H4 (cell line): Measurements from ENCODE around the gene ASAP2. TPM values are rescaled to one million over a fixed set of nuclear protein-coding genes. Genes with fewer than 3 reads are reported as not detected.

Experiments
- DNase-seq: peaks from one replicate; pipeline ENCODE4 v3.0.0-alpha.2; 2015; ENCODE audit warnings: low spot score
- total RNA-seq: library from RNA; depleted of rRNA; stranded (reverse); fragments of >200 nt; shearing (Covaris generic); gene quantifications from 2 replicates; pipeline ENCODE4 v1.2.3, GENCODE V29; 2014

ASAP2 gene
- total RNA-seq, 1 experiment from 2014 or later = 10.4 TPM

DNA sequence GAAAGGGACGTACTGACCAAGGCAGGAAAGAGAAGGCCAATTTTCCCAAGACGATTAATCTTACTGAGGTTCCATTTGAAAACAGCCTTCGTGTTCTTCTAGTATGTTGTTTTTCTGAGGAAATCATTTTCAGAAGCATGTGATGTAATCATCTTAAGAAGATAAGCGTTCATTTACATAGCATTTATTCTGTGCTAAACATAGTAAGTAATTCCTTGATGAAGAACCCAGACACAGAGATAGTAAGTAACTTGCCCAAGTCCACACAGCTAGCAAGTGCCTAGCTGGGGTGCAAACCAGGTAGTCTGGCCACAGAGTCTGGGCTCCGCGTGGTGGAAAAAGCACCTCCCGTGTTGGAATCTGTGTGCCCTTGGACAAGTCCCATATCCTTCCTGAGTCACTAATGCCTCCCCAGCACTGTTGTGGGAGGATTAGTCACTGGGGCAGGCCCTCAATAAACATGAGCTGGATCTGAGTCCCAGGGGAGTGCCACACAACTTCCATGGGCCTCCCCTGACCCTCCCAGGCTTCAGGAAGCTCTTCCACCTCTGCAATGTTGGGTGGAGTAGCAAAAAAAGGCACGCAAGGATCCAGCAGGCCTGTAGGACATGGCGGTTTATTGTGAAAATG lies 26.9 kb upstream of the ASAP2 start:
- DNase-seq = peak; percentile 65

DNA sequence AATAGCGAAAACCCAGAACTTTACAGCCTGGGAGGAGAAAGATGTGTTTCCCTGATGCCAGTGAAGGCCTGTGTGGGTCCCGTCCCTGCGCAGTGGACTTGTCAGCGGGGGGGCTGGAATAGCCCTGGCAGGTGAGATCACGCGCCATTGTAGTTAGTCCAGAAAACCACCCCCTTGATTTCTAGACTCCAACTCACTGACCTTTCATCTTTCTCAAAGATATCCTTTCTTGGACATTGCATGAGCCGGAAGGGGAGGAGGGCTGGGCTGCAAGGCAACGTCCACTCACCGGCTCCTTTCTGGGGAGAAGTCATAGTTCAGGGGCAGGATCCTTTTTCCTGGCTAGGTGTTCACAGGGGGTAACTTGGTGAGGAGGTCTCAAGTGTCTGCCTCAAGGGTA lies 22.3 kb upstream of the ASAP2 start:
- no peak for DNase-seq

DNA sequence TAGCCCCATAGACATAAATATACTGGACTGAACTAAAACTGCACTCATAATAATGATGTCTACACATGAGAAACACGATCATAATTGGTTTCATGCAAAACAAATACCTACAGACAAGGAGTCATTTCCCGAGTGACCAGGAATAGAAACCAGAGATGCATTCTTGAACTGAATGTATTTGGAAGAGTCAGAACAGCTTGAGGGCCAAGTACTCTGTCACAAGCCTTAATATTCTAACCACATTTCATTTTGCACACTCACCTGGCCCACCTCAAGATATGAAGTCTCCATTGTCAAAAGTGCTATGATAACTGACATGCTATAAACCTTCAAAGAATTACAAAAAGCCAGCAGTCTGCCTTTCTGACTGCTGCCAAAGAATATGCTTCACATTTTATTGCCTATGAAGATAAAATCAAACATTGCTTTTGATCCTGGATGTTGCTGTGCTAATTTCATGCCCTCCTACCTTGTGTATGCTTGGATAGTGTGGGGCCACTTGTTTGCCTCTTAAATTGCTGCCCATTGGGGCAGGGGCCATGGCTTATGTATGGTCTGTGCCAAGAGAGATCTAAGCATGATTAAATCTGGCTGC lies 18.9 kb upstream of the ASAP2 start:
- no peak for DNase-seq

DNA sequence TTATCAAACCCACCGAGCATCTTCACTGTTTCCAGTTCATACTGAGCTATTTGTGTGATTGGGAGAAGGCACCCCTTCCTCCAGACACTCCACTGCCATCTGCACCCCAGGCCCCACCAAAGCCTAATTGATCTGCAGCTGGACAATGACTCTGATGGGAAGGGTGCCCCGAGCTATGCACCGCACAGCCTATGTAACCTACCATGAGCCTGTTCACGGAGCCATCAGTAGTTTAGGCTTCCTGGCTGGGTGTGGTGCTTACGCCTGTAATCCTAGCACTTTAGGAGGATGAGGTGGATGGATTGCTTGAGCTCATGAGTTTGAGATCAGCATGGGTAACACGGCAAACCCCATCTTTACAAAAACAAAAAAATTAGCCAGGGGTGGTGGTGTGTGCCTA lies 17.8 kb upstream of the ASAP2 start:
- DNase-seq = no peak

DNA sequence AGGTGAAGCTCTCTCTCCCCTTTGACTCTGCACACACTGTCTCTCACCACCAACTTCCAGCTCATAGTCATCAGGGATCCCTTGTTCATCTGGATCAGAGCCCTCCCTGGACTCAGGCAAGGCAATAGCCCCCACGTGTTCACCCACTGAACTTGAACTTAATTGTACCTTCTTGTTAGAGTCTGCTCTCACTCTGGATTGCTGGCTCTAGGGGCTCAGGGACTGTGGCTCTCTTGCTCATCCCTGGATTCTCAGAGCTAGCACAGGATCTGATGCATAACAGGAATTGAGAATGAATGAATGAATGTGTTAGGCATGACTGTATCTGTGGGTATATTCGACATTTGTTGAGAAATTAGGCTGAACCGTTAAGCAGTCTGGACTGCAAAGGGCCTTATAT lies 16.7 kb upstream of the ASAP2 start:
- no peak for DNase-seq

DNA sequence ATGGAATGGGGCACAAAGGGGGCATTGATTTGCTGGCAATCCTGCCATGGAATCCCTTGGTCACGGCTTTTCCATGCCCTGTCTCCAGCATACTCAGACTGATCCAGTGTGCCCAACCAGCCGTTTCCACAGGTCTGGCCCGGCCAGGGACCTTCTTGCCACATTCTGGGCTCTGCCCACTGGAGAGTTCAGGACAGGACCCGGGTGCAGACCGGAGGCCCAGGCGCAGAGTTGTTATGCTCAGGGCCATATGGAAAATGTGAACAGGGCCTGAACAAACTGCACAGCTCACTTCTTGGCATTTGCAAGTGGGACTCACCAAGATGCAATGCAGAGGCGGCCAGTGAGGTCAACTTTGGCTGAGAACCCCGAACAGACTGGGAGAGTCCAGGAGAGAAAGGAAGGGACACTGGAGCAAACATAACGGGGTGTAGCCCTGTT lies 15.6 kb upstream of the ASAP2 start:
- peak; percentile 54 for DNase-seq

DNA sequence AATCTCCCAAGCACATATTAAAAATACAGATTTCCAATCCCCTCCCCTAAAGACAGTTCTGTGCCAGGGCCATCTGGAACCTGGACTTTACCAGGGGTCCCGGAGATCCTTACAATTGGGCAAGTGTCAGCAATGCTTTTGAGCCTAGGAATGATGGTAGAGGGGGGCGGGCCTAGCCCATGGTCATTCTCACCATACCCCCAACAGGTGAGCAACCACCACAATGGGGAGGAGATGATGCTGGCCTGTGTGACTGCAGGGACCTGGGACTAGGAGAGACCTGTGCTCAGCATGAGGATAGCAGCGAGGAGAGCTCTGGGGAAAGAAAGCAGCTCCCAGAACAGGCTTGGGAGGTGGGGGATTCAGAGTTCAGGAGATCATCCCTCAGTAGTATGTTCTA lies 13.9 kb upstream of the ASAP2 start:
- DNase-seq = no peak

DNA sequence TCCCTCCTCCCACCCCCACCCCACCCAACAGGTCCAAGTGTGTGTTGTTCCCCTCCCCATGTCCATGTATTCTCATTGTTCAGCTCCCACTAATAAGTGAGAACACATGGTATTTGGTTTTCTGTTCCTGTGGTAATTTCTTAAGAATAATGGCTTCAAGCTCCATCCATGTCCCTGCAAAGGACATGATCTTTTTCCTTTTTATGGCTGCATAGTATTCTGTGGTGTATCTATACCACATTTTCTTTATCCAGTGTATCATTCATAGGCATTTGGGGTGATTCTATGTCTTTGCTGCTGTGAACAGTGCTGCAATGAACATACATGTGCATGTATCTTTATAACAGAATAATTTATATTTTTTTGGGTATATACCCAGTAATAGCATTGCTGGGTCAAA lies 12.3 kb upstream of the ASAP2 start:
- DNase-seq = no peak

DNA sequence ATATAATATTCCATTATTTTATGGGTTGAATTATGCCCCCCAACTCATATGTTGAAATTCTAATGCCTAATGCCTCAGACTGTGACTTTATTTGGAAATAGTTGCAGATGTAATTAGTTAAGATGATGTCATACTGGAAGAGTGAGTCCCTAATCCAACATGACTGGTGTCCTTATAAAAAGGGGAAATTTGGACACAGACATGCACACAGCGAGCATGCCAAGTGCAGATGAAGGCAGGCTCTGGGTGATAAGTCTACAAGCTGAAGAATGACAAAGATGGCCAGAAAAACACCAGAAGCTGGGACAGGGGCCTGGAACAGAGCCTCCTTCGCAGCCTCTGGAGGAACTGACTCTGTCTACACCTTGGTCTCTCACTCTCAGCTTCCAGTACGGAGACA lies 10.0 kb upstream of the ASAP2 start:
- no peak for DNase-seq

DNA sequence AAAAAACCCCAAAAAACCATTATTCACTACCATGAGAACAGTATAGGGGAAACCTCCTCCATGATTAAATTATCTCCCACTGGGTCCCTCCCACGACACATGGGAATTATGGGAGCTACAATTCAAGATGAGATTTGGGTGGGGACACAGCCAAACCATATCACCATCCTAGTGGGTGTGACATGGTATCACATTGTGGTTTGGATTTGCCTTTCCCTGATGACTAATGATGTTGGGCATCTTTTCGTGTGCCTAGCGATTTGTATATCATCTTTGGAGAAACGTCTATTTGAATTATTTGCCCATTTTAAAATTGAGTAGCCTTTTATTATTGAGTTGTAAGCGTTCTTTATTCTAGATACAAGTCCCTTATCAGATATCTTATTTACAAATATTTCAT lies 8.7 kb upstream of the ASAP2 start:
- no peak for DNase-seq

DNA sequence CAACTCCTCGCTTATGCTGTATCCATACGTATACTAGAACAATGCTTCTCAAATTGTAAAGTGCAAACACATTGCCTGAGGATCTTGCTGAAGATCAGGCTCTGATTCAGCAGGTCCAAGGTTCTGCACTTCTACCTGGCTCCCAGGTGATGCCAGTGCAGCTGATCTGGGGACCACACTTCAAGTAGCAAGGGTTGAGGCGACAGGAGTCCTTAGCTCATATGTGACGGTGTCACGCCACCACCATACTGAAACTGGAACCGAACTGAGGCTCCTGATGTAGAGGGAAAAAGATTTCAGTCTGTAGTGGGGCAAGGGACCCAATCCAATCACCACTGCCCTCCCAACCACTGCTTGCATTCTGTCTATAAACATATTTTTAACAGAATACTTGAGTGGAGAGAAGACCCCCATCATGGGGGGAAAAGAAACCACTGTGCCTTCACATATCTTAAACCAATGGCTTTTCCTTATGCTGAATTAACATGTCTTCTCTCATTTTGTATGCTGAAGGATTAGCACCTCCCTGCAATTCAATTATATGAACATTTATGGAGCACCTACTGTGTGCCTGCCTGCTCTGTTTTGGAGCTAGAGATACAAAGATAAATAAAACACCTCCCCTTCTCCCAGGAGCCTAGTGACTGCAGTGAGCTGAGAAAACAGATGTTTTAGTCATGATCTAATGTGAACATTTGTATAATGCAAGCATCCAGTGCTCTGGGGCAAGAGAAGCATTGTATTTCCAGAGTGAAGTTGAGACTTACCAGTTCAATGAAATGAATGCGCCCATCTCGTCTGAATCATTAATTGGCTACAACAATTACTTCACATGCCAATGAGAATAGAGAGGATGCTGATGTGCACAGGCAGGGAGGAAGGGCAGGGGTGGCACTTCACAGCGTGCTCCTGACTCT lies 6.6 kb upstream of the ASAP2 start:
- no peak for DNase-seq

DNA sequence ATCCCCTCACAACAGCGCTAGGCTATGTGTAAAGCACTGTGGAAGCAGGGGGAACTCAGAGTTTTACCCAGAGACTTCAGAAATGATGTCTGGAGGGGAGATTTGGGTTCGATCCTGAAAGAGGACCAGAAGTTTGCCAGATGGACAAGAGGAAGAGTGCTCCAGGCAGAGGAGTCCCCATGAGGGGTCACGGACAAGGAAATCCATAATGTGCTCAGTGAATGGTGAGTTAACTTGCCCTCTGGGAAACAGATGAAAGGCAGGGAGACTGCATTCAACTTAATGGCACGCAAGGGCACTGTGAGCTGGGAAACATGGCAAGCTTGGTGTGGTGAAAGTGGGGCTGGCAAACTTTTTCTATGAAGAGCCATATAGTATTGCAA lies 6.0 kb upstream of the ASAP2 start:
- DNase-seq = no peak

DNA sequence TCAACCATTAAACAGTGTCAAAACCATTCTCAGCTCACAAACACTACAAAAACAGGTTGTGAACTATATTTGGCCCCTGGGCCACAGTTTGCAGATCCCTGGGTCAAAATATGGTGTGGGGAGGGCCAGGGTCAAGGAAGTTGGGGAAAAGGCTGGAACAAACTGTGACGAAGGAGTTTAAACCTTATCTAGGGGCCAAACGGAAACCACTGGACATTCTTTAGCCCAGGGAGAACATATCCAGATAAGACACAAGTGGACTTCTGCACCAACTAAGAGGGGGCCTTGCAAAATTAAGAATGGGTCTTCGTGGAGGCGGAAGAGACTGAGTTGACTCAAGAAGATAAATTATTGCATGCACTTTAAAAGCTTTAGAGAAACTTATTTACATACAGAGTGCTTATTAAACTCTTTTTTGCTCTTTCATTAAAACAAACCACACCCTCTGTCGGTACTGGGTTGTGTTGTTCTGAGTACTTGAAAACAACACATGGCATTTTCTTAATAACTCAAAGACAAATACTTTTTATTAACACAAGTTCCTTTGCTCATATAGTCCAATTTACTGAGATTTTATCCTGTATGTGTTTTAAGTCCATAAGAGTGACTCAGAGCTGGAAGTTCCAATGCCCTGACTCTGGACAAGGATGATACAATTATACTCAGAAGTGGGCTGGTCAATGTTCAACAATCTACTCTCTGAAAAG lies 5.3 kb upstream of the ASAP2 start:
- no peak for DNase-seq

DNA sequence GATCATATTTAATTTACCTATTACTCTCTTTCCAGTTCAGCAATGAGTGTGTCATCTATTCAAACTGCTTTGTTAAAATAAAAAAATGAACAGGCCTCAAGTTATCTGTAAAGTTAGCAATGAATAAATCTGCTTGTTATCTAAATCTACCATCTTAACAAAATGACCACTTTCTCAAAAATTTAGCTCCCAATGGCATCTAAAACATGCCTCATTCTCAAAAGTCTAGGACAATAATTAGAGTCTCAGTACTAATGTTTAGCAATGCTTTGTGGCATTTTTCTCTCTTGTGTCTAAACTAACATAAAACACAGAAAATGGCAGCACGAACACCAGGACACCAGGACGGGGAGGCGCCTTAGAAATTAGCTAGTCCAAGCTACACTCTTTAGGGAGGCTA lies 3.6 kb upstream of the ASAP2 start:
- no peak for DNase-seq

DNA sequence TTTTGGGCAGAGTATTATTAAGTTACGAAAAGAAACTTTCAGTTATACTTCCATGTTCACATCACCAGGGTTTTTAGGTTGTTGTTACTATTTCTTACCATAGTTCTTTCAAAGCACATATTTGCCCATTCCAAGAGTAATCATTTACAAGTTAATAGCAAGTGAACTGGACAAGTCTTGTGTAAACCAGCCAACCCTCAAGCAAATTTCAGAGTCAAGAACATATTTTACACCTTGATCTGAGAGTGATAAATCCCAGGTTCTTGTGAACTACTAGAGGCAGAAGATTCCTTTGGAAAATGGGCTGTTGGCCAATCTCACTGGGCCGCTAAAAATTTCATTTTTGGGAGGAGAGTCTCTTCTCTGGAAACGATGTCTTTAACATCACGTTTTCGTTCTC lies 2.7 kb upstream of the ASAP2 start:
- no peak for DNase-seq

DNA sequence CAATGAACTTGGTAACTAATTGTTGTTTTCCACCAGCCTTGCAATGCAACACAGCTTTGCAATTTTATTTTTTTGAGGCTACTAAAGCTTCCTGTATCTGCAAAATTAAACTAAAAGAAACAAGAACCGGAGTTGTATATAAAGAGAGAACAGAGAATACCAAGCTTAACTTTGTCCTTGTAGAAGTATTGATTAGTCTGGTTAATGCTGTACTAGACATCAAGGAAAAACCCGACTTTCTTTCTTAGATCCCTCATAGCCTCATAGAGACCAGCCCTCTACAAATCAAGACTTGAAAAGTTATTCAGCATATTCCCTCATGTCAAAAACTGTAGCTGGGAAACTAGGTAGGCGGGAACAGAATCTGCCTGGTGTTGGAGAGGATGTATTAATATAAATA lies 1.7 kb upstream of the ASAP2 start:
- DNase-seq = no peak

DNA sequence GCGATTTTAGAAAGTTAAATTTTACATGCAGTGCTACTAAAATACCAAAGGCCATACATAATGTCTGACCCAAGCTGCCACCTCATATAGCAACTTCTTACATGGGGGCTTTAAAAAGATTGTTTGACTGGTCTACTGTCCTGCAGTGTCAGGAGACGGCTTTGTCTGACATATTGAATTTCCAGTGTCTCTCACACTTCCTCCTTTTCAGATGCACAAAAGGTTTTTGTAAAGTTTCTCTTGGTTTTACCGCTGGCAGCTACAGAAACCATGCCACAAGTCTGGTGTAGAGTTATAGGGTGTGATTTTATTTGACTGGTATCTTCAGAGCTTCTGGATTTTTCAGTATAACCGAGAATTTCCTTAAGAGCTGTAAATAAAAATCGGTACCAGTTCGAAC lies 1.1 kb upstream of the ASAP2 start:
- no peak for DNase-seq

DNA sequence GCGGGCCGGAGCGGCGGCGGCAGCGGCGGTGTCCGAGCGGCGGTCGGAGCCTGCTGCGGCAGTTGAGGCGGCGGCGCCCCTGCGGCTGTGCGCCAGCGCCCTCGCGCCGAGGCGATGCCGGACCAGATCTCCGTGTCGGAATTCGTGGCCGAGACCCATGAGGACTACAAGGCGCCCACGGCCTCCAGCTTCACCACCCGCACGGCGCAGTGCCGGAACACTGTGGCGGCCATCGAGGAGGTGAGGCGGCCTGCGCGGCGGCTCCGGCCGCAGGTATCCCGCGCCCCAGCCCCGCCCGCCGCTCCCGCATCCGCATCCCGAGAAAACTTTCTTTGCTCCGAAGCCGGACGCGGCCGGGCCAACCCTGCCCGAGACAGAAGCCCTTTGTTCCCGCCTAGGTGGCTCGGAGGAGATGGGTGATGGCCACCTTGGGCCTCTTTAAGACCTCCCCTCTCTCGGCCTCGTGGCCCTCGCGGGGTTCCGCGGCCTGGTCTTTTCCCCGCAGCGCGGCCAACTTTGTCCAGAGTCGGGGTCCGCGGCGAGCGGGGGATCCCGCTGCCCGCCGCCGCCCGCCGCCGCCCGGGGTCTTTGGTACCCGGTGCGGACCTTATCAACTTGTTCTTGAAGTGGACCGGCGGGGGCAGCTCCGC lies 504 bp downstream of the ASAP2 start:
- no peak for DNase-seq

DNA sequence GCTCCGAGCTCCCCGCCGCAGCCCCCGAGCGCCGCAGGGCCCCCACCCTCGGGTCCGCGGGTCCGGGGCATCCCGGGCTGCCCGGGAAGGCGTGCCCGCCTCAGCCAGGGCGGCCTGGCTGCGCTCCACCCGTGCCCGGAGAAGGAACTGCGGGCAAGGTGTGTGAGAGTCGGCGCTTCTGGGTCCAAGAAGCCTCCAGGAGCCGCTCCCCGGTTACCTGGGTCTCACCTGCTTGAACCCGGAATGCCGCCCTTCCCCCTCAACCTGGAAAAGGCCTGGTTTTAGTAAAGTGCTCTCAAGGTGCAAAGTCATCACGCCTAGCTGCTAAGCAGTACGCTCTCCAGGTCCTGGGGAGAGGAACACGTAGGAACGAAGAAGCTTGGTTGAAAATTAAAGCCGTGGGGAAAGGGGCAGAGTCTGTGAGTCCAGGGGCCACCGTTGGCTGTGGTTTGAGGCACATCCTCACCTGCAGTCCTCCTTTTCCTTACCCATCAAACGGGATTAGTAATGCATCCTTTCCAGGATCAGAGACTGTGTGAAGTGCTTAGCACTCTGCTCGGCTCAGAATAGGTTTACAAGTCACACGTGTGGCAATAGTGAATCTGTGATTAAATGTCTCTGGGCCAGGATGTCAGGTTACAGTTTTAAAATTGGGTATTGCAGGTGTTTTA lies 1.2 kb downstream of the ASAP2 start:
- DNase-seq = no peak

DNA sequence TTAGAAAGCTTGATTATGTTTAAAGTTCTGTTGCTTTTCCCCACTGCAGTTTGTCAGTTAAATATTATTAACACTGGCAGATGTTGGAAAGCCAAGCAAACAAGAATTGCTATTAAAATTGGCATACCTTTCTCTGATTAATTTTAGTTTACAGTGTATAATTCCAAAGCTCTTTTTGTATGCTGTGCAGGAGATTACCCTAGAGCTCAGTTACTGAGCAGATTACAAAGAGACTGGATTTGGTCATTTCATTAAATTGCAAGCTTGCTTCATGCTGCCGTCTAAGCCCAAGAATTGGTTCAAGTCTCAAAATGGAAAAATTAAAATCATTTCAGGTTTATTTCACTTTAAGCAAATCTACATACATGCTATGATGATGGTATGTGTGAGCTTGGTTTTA lies 2.3 kb downstream of the ASAP2 start:
- DNase-seq = no peak

DNA sequence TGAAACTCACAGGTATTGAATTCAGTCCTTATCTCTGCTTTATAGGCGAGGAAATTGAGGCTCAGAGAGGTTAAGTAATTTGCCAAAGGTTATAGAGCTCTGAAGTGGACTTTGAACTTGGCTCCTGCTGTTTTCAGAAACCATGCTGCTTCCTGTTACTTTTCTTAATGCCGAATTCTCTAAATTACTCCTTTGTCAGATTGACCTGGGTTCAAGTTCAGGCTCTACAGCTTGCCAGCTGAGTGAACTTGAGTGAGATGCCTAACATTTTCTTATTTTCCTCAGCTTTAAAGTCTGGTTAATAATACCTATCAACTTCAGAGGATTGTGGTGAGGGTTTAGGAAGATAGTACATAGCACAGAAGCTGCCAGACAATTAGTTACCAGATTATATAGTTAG lies 3.4 kb downstream of the ASAP2 start:
- DNase-seq = no peak
